AG20443 (cell line): ENCODE results near the gene PRR20G.
"Not testable (repeated sequence)": the region's sequence is repeated elsewhere in the genome, so short reads cannot be mapped to it uniquely, and the experiment has no call there.

Experiments used
- DNase-seq: peaks from one replicate; pipeline ENCODE4 v3.0.0; 2012; ENCODE audit warnings: low spot score, mixed read lengths

PRR20G gene

DNA sequence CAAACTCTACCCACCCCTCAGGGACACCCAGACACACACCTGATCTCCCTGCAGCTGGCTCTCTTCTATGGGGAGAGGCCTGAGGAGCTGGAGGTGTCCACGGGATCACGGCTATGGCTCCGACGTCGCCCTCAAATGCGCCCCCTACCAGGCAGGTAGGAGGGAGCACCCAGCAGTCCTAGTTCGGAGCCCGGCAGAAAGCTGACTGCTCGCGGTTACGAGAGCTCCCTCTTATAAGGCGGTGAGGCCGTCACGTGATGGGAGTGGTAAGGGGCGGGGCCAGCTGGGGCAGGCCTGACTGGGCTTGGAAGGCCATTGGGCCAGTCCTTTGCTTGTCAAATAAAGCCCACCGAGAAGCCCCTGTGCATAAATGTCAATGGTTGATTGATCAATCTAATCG lies at the start of gene PRR20G:
PRR20G (minus strand) TSS at position 207 of the 400 bp plus-strand sequence. CDS start 681 bp downstream, outside the sequence.
- no peak for DNase-seq

DNA sequence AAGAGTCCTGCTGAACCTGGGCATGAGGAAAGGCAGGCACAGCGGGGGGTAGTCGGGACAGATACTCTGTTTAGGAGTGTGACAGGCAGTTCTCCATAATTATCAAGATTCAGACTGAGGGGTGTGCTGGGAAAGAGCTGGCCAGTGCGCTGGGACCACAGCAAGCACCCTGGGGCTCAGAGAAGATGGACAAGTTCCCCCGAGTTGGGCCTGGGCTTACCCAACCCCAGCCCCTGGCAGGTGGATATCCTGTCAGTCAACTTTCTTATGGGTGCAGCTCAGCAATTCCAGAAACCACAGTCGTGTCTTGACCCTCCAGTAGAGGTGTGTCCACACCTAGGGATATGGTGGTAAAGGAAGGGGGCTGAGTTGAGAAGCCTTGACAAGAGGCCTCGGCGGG lies 49.2 kb upstream of the PRR20G start:
- no peak for DNase-seq

DNA sequence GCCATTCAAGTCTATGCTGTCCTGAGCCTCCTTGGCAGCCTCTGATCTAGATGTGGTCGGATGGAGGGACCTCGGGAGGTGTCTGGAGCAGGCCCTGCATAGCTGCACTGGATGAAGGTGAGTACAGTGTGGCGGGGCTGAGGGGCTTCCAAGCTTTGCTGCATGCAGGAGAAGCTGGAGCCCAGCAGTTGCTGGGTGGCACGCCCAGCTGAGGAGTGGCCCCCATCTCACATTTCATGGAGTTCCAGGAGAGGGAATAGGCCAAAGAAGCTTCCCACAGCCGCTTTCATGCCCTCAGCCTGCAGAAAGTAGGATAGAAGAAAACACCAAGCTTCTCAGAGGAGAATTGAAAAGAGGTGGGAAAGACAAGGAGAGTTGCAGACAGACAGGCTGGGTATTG lies 48.3 kb upstream of the PRR20G start:
- DNase-seq, result no peak

DNA sequence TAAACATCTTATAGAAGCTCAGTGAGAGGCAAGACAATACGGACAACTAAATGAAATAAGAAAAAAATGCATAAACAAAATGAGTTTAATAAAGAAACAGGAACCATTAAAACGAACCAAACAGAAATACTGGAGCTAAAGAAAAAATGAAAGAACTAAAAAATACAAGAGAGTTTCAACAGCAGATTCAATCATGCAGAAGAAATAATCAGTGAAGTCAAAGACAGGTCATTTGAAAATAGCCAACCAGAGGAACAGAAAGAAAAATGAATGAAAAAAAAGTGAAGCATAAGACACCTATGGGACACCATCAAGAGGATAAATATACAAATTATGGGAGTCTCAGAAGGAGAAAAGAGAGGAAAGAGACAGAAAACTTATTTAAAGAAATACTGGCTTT lies 42.5 kb upstream of the PRR20G start:
- no peak for DNase-seq

DNA sequence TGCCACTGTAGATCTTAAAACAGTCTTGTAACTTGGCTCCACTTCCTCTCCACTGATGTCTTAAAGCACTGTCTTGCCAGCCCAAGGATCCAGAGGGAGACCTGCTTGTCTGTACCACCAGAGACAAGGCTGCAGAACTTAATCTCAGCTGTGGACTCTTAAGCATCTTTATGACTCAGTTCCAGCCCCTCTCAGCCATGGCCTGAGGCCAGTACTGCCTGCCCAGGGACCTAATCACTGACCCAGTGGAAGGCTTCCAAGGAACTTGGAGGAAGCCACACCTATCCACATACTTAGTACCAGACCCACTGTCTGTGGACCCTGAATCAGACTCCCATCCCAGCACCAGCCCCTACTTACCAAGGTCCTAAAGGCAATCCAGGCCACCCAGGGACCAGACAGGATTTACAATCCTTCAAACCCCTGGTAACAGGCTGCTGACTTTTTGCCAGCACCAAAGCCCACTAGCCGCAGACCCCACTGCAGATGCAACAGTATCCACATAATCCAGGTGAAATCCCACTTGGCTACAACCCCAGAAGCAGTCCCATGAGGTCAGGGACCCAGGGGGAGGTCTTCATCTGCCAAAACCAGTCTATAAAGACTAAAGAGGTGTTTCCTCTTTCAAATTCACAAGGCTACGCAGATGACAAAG lies 41.9 kb upstream of the PRR20G start:
- no peak for DNase-seq

DNA sequence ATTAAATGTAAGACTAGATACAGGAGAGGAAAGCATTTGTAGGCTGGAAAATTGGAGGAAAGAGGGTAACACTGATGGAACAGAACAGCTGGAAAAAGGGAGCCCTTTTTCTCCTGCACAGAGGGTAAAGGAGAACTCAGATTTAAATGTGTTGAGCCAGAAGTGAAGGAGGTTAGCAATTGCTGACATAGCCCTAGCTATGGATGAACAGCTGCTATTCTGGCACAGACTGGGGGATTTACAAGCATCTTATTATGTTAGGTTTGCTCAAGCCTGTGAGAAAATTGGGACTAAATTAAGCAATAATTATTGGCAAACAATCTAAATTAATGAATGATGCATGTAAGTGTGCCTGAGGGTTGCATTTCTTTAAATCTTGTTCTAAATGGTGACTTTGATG lies 40.6 kb upstream of the PRR20G start:
- no peak for DNase-seq

DNA sequence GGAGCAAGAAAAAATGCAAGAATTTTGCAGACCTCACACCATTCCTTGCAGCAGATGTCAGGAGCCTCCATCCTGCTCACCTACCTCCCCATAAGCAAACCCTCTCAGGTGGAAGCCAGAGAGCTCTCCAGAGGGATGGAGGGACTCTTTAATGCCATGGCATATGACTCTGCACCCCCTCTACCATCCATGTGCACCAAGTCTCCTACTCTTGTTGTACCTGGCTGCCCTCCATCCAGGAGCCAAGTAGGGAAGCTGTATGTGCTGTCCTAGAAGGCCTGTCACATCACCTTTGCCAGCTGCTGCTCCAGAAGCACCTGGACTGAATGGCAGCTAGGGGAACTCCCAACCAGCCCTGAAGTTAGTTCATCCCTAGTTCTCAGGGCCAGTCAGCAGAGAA lies 38.5 kb upstream of the PRR20G start:
- no peak for DNase-seq

DNA sequence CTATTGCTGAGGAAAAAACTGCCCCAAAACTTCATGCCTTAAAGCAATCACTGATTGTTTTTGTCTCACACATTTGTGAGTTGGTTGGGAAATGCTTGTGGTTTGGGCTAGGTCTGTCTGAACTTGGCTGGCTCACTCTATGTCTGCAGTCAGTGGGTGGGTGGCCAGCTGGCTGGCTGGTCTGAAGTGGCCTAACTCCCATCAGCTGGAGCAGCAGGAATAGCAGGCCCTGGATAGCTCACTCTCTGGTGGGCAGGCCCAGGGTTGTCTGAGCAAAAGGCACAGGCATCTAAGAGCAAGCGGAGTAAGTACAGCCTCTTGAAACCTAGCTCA lies 37.7 kb upstream of the PRR20G start:
- DNase-seq, result no peak

DNA sequence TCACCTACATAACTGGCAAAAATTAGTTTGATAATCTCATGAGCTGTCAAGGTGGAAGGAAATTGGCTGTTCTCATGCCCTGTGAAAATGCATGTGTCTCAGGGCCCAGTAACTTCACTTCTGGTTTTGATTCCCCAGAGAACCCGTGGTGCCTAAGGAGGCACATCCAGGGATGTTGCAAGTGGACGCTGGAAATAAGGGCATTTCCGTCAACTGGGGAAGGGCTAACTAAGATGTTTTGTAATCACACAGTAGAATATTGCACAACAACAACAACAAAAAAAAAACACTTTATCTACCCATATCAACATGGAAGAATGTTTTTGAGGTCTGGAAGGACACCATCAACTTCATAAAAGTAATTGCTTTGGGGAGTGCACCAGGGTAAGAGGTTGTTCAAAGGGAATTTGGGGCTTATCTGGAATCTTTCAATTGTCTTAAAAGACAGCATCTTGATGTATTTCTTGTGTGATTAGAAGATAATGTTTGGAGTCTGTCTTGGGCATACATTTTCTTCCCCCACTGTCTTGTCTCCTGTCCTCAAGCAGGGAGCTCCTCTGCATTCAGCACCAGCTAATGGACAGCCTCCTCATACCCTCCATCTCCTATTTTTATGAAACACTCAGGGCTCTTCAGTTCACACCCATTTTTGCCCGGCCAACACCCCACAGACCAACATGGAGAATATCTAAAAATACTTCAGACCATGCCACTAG lies 37.2 kb upstream of the PRR20G start:
- no peak for DNase-seq

DNA sequence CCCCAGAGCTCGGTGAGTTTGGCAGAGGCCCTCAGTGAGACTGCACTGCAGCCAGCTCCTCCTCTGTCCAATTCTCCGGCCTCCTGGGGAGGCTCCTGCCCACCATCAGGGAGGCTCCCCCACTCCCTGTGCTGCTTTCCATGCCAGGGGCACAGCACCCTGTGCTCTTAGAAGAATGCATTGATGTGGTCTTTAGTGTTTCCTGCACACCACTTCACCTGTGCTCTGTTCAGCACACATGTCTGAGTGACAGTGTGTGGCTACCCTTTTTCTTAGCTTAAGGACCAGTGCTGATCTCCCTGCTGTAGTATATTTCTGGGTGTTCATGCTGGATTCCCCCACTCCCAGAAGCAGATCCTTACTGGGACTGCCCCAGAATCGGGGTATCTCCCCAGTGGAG lies 36.2 kb upstream of the PRR20G start:
- DNase-seq, result no peak

DNA sequence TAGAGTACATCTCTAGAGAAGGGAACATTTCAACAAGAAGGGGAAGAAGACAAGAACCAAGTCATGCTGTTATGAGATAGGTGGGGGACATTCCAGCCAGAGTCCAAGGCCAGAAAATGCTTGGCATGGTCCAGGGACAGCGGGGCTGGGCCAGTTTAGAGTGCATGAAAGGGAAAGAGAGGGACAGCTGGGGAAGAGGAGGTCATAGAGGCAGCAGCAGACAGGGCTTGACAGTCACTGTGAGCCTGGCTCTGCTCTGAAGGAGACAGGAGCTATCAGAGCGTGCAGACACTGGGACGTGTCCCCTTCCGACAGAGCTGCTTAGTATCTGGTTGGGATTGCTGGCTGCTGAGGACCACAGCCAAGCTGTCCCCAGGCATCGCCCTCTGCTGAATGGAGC lies 35.7 kb upstream of the PRR20G start:
- no peak for DNase-seq

DNA sequence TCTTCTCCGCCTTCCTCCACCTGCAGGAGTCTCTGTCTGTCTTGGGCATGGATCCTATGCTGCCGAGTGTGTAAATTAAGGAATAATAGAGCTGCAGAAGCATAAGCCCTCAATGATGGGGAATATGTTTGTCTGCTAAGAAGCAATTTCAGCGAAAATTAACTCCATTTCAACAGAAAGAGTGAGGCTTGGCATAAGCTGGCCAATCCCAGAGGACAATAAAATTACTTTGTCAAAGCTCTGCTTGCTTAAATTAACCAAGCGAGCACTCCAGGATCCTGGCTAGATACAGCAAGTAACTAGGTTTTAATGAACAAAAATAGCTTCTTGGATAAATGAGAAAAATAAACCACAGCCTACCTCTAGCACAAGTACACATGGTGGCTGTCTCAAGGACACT lies 33.5 kb upstream of the PRR20G start:
- DNase-seq, result no peak

DNA sequence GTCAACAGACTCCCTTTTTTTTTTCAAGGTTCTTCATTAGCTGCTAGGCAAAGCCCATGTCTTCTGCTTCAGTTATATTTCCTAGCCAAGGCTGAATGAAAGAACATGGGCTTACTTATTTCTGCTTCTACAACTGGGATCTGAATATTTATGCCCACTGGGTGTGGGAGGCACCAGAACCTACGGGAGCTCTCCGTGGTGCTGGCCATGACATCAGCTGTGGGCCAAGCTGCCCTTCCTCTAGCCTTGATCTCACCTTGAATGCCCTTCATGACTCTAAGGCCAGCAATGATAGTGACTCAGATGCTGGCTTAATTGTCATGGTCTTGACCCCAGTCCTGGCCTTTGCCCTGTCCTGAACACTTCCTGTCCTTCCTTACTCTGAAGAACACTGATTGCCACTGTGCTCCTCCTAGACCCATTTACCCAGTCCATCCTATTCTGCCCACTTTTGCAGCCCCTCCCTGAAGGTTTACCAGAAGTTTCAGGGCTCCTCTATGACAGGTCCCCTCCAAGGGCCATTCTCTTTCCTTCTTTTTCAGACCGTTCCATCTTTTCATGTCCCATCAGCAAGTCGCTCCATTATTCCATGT lies 32.8 kb upstream of the PRR20G start:
- no peak for DNase-seq

DNA sequence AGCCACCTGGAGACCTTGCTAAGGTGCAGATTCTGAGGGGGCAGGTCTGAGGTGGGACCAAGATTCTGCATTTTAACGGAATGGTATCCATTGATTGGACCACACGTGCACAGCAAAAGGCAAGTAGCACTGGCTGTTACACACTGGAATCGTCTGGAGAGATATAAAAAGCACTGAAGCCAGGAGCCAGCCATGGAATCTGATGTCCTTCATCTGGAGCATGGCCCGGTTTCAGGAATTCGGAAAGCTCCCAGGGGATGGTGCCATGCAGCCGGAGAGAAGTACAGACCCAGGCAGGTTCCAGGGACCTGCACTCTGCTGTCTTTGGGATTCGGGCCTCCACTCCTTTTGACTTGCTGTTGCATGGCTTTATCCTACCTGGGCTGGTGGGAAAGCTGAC lies 28.8 kb upstream of the PRR20G start:
- no peak for DNase-seq

DNA sequence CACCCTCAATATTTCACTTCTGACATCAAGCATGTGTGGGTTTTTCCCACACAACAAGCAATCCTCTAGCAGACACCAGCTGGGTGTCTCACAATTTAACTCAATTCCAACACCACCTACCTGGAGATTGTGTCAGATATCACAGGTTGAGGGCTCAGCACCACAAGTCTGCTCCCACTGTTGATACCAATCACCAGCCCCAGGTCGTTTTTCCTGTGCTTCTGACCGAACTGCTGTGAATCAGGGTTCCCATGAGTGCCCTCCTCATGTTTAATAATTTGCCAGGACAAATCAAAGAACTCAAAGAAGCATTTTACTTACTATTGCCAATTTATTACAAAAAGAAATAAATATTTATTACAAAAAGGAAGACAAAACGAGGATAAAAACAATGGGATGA lies 25.0 kb upstream of the PRR20G start:
- DNase-seq, result no peak

DNA sequence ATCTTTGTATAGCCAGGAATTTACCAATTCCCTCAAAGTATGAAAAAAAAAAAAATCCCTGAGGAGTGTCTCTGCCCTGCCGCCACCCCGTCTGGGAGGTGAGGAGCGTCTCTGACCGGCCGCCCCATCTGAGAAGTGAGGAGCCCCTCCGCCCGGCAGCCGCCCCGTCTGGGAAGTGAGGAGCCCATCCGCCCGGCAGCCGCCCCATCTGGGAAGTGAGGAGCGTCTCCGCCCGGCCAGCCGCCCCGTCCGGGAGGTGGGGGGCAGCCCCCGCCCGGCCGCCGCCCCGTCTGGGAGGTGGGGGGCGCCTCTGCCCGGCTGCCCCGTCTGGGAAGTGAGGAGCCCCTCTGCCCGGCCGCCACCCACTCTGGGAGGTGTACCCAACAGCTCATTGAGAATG lies 21.0 kb upstream of the PRR20G start:
- not testable (repeated sequence) for DNase-seq

DNA sequence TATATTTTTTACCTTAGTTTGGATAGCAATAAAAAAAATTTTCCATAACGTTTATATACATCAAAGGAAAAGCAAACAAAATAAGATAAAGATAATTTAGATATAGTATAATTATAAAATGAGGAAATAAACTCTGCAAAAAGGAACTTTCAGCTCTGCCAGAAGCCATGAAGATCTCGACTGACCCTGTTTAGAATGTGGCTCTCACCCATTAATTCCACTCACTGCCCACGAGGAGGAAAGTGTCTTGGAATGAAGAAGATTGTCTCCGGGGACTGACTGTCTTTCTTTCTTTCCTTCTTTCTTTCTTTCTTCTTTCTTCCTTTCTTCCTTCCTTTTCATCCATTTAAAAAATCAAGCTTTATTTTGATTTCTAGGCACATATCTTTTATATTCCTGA lies 20.1 kb upstream of the PRR20G start:
- no peak for DNase-seq

DNA sequence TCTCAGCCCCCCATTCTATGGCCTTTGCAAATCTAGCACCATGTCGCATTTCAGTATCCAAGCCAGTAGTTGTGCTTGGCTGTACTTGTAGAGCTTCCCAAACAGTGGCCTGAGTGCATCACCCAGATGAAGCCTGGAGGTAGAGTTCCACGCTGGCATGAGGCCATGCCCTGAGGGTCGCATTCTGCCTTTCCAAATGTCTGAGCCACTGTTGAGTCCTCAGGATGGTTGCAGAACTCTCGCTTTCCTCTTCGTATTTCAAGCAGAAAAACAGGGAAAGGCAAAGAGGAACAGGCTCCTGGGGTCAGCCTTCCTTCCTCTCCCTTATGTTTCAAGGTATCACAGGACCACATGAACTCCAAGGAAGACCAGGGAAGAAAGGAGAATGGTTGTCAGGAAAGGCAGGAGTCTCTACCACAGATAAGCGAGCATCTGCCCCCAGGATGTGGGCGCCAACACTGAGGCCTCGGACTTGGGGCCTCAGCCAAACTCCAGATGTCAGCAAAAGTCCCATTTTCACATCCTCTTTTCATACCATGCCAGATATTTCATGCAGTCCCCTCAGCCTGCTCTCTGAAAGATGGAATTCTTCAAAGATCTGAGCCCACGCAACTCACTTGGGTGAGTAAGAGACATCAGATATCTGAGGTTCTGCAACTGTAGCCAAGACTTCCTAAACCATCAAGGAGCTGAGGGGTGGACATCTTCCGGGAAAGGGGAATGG lies 19.4 kb upstream of the PRR20G start:
- no peak for DNase-seq

DNA sequence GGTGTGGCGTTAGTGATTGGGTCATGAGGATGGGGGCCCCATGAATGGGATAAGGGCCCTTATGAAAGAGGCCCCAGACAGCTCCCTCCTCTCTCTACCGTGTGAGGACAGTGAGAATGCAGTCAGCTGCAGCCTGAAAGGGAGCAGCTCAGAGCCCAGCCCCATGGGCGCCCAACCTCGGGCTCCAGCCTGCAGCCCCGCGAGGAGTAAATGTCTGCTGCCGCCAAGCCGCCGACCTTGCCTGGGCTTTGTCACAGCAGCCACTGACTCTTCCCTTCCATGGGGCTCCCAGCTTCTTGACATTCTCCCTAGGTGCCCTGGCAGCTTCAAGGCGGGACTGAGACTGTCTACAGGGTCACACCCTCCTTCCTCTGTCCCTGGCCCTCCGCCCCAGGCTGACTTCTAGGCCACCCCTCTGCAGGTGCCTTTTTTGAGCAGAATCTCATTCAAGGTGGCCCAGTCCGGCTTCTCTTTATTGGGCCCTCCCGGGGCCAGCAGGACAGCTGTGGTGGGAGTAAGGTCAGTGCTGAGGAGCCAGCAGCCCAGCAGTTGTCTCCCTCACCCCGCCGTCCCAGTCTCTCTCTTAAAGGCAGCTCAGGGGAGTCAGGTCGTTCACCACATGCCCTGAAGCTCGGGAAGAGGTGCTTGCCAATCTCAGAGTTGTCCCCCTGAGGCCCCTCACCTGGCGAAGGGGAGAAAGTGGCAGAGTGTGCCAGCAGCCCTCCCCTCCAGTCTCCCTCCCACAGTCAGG lies 18.7 kb upstream of the PRR20G start:
- no peak for DNase-seq

DNA sequence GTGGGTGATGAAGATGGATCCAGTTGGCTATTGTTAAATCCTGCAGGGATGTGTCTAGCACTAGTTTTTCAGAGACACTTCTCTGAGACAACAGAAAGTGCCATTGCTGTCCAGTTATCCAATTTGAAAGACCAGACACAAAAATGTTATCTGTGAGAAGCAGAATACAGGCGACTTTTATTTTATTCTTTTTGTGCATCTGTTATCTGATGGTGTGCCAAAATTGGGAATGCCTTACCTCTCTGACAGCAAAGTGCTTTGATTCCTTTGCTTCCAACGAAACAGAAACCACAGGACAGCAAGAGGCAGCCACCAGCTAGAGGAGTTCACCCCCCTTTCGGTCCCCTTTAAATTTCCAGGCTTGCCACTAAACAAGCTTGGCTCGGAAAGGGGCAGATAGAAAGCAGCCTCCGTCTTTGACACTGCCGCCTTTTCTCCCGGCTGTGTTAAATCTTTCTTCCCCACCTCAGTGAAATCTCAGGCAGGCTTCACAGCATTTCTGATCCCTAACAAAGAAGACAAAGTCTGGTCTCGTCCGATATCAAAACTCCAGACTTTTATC lies 17.7 kb upstream of the PRR20G start:
- DNase-seq, result no peak

DNA sequence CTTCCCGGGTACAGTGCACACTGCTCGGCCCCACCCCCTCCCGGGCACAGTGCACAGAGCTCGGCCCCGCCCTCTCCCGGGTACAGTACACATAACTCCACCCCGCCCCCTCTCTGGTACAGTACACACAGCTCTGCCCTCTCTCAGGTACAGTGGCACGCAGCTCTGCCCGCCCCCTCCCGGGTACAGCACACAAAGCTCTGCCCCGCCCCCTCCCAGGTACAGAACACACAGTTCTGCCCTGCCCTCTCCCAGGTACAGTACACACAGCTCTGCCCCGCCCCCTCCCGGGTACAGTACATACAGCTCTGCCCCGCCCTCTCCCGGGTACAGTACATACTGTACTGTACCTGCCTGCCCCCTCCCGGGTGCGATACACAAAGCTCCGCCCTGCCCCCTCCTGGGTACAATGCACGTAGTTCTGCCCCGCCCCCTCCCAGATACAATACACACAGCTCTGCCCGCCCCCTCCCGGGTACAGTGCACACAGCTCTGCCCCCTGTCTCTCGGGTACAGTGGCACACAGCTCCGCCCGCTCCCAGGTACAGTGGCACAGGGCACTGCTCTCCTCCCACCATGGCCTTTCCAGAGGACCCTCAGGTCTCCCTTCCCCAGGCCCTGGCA lies 16.4 kb upstream of the PRR20G start:
- no peak for DNase-seq

DNA sequence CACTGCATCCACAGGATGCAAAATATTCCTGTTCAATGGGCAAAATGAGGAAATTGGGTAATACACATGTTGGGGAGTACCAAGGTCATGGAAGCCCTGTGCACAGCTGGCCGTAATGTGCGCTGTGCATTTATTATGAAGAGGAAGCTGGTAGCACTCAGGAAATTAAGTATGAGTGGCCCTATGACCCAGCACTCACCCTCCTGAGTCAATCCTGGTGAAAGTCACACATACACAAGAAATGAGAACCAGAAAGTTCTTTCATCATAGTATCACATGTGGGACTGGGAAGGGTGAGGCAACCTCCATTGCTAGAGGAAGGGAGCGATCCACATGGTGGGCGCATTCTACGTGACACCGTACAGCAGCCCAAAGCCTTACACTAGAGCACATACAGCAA lies 11.4 kb upstream of the PRR20G start:
- DNase-seq, result no peak
